K562 (cell line): ENCODE data around the gene PKIB.

ENCODE experiments used
- ATF7 ChIP-seq: fragments of 450-650 bp; IDR thresholded peaks from 2 replicates; pipeline ENCODE4 v1.7.1; 2014; ENCODE audit warnings: mild to moderate bottlenecking, moderate library complexity
- POLR2A ChIP-seq: fragments of 450-650 bp; conservative IDR thresholded peaks from 2 replicates; pipeline ENCODE4 v1.6.1; 2016

DNA sequence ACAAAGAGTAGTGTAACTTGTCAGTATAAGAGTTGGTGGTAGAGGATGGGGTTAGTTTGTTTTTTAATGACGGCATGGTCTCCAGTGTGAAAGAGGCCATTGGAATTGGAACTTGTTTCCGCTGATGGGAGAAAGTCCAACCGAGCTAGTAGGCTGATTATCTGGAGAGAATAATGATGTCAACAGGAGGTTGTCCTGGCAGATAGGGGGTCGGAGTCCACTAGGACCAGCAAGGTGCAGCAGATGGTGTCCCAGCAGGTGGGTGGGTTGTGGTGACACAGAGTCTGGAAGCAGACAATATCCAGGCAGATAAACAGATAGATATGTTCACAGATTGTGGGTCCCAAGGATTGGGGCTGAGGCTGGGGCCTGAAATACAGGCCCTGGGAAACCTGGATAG, 35.1 kb downstream of the PKIB start:
- TF ChIP-seq POLR2A (no peak), ATF7 (no peak)
